GM21515 (cell line): ENCODE measurements around the gene GNG3.
A peak's percentile ranks its signal among the peaks of the same experiment; 100 is the strongest.
"Not testable (repeated sequence)": the region's sequence is repeated elsewhere in the genome, so short reads cannot be mapped to it uniquely, and the experiment has no call there.

Experiments
- ATAC-seq: cut with Tn5 transposase; IDR thresholded peaks from one replicate; pipeline ENCODE4 v1.9.1; 2021; ENCODE audit not compliant: unreplicated experiment

The GNG3 gene

GRCh38 chr11:62707277-62707861 lies at the start of gene GNG3, which contains the start of gene BSCL2:
Gene GNG3, plus strand, starts transcription at chr11:62707676. Its CDS starts 620 bp downstream, at chr11:62708296.
Gene BSCL2, minus strand, starts transcription at chr11:62707424. Its CDS starts 229 bp downstream, at chr11:62707195.
- no peak for ATAC-seq

GRCh38 chr11:62664405-62665074 lies 42.9 kb upstream of the GNG3 start:
- ATAC-seq, result peak; percentile 27

- peak; percentile 67 for ATAC-seq
These were observed 42.3 kb upstream of the GNG3 start, which contains the start of the genes C11orf98 and CSKMT for GRCh38 chr11:62665075-62665598. Gene C11orf98, minus strand, starts transcription at chr11:62665210. Its CDS starts 41 bp downstream, at chr11:62665169. Gene CSKMT, plus strand, starts transcription at chr11:62665312. Its CDS starts 568 bp downstream, at chr11:62665880.

GRCh38 chr11:62665599-62666258 lies 41.7 kb upstream of the GNG3 start:
- ATAC-seq, result peak; percentile 24

- ATAC-seq, result no peak
These were observed 41.1 kb upstream of the GNG3 start for GRCh38 chr11:62666259-62666926.

GRCh38 chr11:62667460-62667859 lies 40.0 kb upstream of the GNG3 start:
- no peak for ATAC-seq

- ATAC-seq, result no peak
These were observed 37.9 kb upstream of the GNG3 start for GRCh38 chr11:62669420-62670161.

GRCh38 chr11:62671236-62671607 lies 36.3 kb upstream of the GNG3 start:
- peak; percentile 21 for ATAC-seq

- ATAC-seq, result peak; percentile 45
These were observed 35.7 kb upstream of the GNG3 start, which contains the start of the genes LBHD1 and UQCC3 for GRCh38 chr11:62671608-62672389. Gene LBHD1, minus strand, starts transcription at chr11:62672267. Its CDS starts 2,236 bp downstream, at chr11:62670031. Gene UQCC3, plus strand, starts transcription at chr11:62671673. Its CDS starts 73 bp downstream, at chr11:62671746.

GRCh38 chr11:62673196-62673525 lies 34.3 kb upstream of the GNG3 start:
- ATAC-seq, result no peak

GRCh38 chr11:62675415-62675814 lies 32.1 kb upstream of the GNG3 start:
- not testable (repeated sequence) for ATAC-seq

- no peak for ATAC-seq
These were observed 30.8 kb upstream of the GNG3 start for GRCh38 chr11:62676698-62677097.

GRCh38 chr11:62677156-62677555 lies 30.3 kb upstream of the GNG3 start:
- ATAC-seq, result no peak

- ATAC-seq, result no peak
These were observed 29.8 kb upstream of the GNG3 start for GRCh38 chr11:62677714-62678113.

- no peak for ATAC-seq
These were observed 29.1 kb upstream of the GNG3 start for GRCh38 chr11:62678433-62678769.

- peak; percentile 65 for ATAC-seq
These were observed 28.4 kb upstream of the GNG3 start, which contains the start of gene UBXN1 for GRCh38 chr11:62678770-62679696. Gene UBXN1, minus strand, starts transcription at chr11:62679073. Its CDS starts 150 bp downstream, at chr11:62678923.

- no peak for ATAC-seq
These were observed 26.6 kb upstream of the GNG3 start for GRCh38 chr11:62680825-62681240.

GRCh38 chr11:62682518-62682917 lies 25.0 kb upstream of the GNG3 start:
- ATAC-seq, result no peak
